B cell (primary cell): ENCODE data around the gene MYL6. TPM values are rescaled to one million over a fixed set of nuclear protein-coding genes. Genes with fewer than 3 reads are reported as not detected.

Experiments used
- ATAC-seq: fragments of 200-7000 bp; cut with Tn5 transposase; one replicate; pipeline ENCODE4 v1.10.0; 2021; ENCODE audit warnings: low read depth, mild to moderate bottlenecking, moderate number of reproducible peaks, moderate library complexity
- CTCF ChIA-PET: fragments of 350-600 bp; sonication (Branson Sonifier 250); formaldehyde crosslinking; loops from one replicate; lab custom pipeline; 2021; ENCODE audit warnings: antibody characterized with exemption, inconsistent platforms; lab: Charles Lee
- POLR2A ChIA-PET: fragments of 350-600 bp; sonication (Branson Sonifier 250); formaldehyde crosslinking; loops from one replicate; lab custom pipeline; 2021; ENCODE audit warnings: antibody characterized with exemption; lab: Charles Lee
- DNase-seq: peaks from one replicate; pipeline ENCODE4 v3.0.0; 2013
- H2AFZ ChIP-seq: 2 replicates; pipeline ENCODE4 v1.6.1; 2012; ENCODE audit warnings: mild to moderate bottlenecking, low read depth, low read length; ENCODE audit not compliant: insufficient read depth, poor library complexity, severe bottlenecking
- H3K27ac ChIP-seq, 2 donors: 1 replicate in 1 of 2; 2 replicates in 1 of 2; pipeline ENCODE4 v1.5.1; 2012 to 2013; ENCODE audit warnings: low read length in 2 of 2, mild to moderate bottlenecking in 2 of 2, moderate library complexity in 1 of 2
- H3K27me3 ChIP-seq, 4 experiments: fragments of 200-600 bp in 1 of 4; sonication (generic) in 1 of 4; replicated peaks in 1 of 4; 1 replicate in 2 of 4; 2 replicates in 2 of 4; pipeline versions ENCODE4 v1.6.1 to v1.7.0; 2013 to 2016; ENCODE audit warnings: low read length in 3 of 4, mild to moderate bottlenecking in 2 of 4, mixed read lengths in 1 of 4, moderate library complexity in 1 of 4; ENCODE audit not compliant: insufficient read depth in 4 of 4, control insufficient read depth in 3 of 4; ENCODE audit errors: control extremely low read depth in 1 of 4
- H3K36me3 ChIP-seq, 2 experiments: replicated peaks in 1 of 2; 1 replicate in 1 of 2; 2 replicates in 1 of 2; pipeline versions ENCODE4 v1.6.1 to v1.7.1; 2013; ENCODE audit warnings: low read length in 1 of 2; ENCODE audit not compliant: insufficient read depth in 2 of 2, control insufficient read depth in 1 of 2; ENCODE audit errors: control extremely low read depth in 1 of 2, extremely low read depth in 1 of 2
- H3K4me1 ChIP-seq, 2 donors: fragments of 200-600 bp in 1 of 2; sonication (generic) in 1 of 2; 1 replicate in 1 of 2; 2 replicates in 1 of 2; pipeline versions ENCODE4 v1.5.1 to v1.6.1; 2013 to 2017; ENCODE audit warnings: low read length in 2 of 2; ENCODE audit not compliant: control insufficient read depth in 2 of 2, insufficient read depth in 2 of 2
- H3K4me2 ChIP-seq: replicated peaks from 2 replicates; pipeline ENCODE3; 2012; ENCODE audit warnings: mild to moderate bottlenecking, low read depth, low read length; ENCODE audit not compliant: poor library complexity, severe bottlenecking
- H3K4me3 ChIP-seq, 5 experiments: fragments of 200-600 bp in 1 of 5; sonication (generic) in 1 of 5; 1 replicate in 3 of 5; 2 replicates in 2 of 5; pipeline versions ENCODE4 v1.5.1 to v1.7.0; 2011 to 2016; ENCODE audit warnings: low read length in 4 of 5, mild to moderate bottlenecking in 4 of 5, low read depth in 2 of 5, control low read depth in 1 of 5, moderate library complexity in 1 of 5; ENCODE audit not compliant: insufficient read depth in 1 of 5; ENCODE audit errors: control extremely low read depth in 1 of 5, extremely low read depth in 1 of 5
- H3K79me2 ChIP-seq: fragments of 200-600 bp; sonication (generic); one replicate; pipeline ENCODE4 v1.6.0; 2016; ENCODE audit warnings: low read length; ENCODE audit not compliant: control insufficient read depth, insufficient read depth
- H3K9ac ChIP-seq: fragments of 200-600 bp; sonication (generic); 2 replicates; pipeline ENCODE4 v1.6.1; 2017; ENCODE audit warnings: mild to moderate bottlenecking, low read length, moderate library complexity
- H3K9me3 ChIP-seq, 3 donors: one replicate each; pipeline versions ENCODE4 v1.6.1 to v1.7.1; 2013; ENCODE audit warnings: low read length in 2 of 3; ENCODE audit not compliant: control insufficient read depth in 2 of 3, insufficient read depth in 1 of 3; ENCODE audit errors: control extremely low read depth in 1 of 3
- H4K20me1 ChIP-seq: 2 replicates; pipeline ENCODE4 v1.6.0; 2012; ENCODE audit warnings: mild to moderate bottlenecking, low read length; ENCODE audit not compliant: insufficient read depth, control insufficient read depth, poor library complexity, severe bottlenecking
- H3K27ac Mint-ChIP-seq: one replicate; pipeline ENCODE4 v1.8.0; 2021; ENCODE audit warnings: mixed read lengths
- H3K27me3 Mint-ChIP-seq: one replicate; pipeline ENCODE4 v1.8.0; 2021; ENCODE audit warnings: mixed read lengths
- H3K4me1 Mint-ChIP-seq: one replicate; pipeline ENCODE4 v1.8.0; 2021; ENCODE audit warnings: mixed read lengths
- H3K4me3 Mint-ChIP-seq: one replicate; pipeline ENCODE4 v1.8.0; 2021; ENCODE audit warnings: mixed read lengths
- H3K9me3 Mint-ChIP-seq: one replicate; pipeline ENCODE4 v1.8.0; 2022; ENCODE audit warnings: mixed read lengths; ENCODE audit not compliant: insufficient read depth
- CTCF ChIP-seq: fragments of 200-600 bp; IDR thresholded peaks from one replicate; pipeline ENCODE4 v1.8.0; 2022; ENCODE audit warnings: antibody characterized with exemption, mild to moderate bottlenecking
- EZH2 ChIP-seq: IDR thresholded peaks from 2 replicates; pipeline ENCODE4 v1.6.1; 2012; ENCODE audit warnings: borderline replicate concordance, low read depth, mild to moderate bottlenecking, moderate library complexity, low read length; ENCODE audit not compliant: insufficient read depth, poor library complexity, severe bottlenecking
- WGBS: methylation state at CpG from one replicate; pipeline ENCODE4 v1.1.5; 2013; ENCODE audit warnings: missing lambda C conversion rate; ENCODE audit not compliant: insufficient coverage; 5-methylcytosine and 5-hydroxymethylcytosine counted together
- intact Hi-C: fragments of 100-400 bp; cut with micrococcal nuclease; formaldehyde crosslinking; loops from one replicate; pipeline ENCODE4 v1.10.0; 2022
- polyA plus RNA-seq: library from polyadenylated mRNA; depleted of rRNA; stranded (reverse); fragments of >200 nt; gene quantifications from 2 replicates; pipeline ENCODE4 v1.2.3, GENCODE V29; 2012
- total RNA-seq, 2 donors: library from RNA; stranded (reverse); fragments of 120-200 nt in 1 of 2; gene quantifications; 1 replicate in 1 of 2; 2 replicates in 1 of 2; pipeline versions ENCODE4 v1.2.3 to v1.2.4, GENCODE V29; 2013 to 2022

Gene MYL6
- total and polyA plus RNA-seq, 2 donors (not counting 1 experiment from before 2014, with no cell fraction given), result 675 to 711 TPM

GRCh38 chr12:56202366-56202765 is 44.2 kb downstream of the MYL6 start:
- Histone ChIP-seq H3K4me3 (no peak overlapping the region), H3K4me1 (peaks cover 2 to 3% of the 10 kb centered on the region in 2 donors), H3K9ac (no peak overlapping the region), H3K36me3 (peaks cover 3 to 29% of the 10 kb centered on the region in 2 experiments), H3K79me2 (no peaks in the 10 kb centered on the region), H4K20me1 (no peaks in the 10 kb centered on the region), H3K27me3 (no peaks in the 10 kb centered on the region), H2AFZ (no peak overlapping the region), H3K4me2 (no peak overlapping the region), H3K27ac (peak overlapping the region in 1 of 2 donors; percentile 56), H3K9me3 (no peaks in the 10 kb centered on the region)
- ChIA-PET POLR2A (interaction anchor here (0.5 to 0.8 kb wide), 2 partner anchors 20 to 508 kb away, joined by 4 read pairs; partner anchors contain the start of gene RNF41), CTCF (interaction anchor here (0.9 to 2.6 kb wide), 8 partner anchors 8 to 99 kb away, joined by 3 to 13 read pairs (median 6); partner anchors contain the start of genes ANKRD52, RNF41 and SMARCC2)
- ATAC-seq (no peak), DNase-seq (no peak)
- intact Hi-C loops, result no loop called here
- no CpG with 5 or more reads among the region's 1 CpG for WGBS
- H3K9me3 Mint-ChIP-seq, result no peaks in the 10 kb centered on the region
- TF ChIP-seq CTCF, result no peak
- TF ChIP-seq EZH2, result no peak
- H3K4me1 Mint-ChIP-seq, result peaks cover 25% of the 10 kb centered on the region
- H3K4me3 Mint-ChIP-seq, result no peak overlapping the region
- H3K27me3 Mint-ChIP-seq, result no peaks in the 10 kb centered on the region
- H3K27ac Mint-ChIP-seq, result peak overlapping the region; percentile 28

- Histone ChIP-seq H4K20me1 (no peaks in the 10 kb centered on the region), H3K4me2 (no peak overlapping the region), H3K4me3 (no peak overlapping the region), H3K27me3 (no peaks in the 10 kb centered on the region), H3K4me1 (peaks cover 6 to 8% of the 10 kb centered on the region in 2 donors), H3K9ac (no peak overlapping the region), H3K79me2 (no peaks in the 10 kb centered on the region), H3K27ac (peak overlapping the region in 1 of 2 donors; percentile 56), H3K36me3 (peaks cover 3 to 34% of the 10 kb centered on the region in 2 experiments), H2AFZ (no peak overlapping the region), H3K9me3 (no peaks in the 10 kb centered on the region)
- H3K4me3 Mint-ChIP-seq, result no peak overlapping the region
- no peak for DNase-seq
- no CpG with 5 or more reads among the region's 2 CpGs for WGBS
- ChIA-PET CTCF (interaction anchor here (0.6 to 7.6 kb wide), 5 partner anchors 9 to 373 kb away, joined by 3 to 126 read pairs (median 4); partner anchors contain the start of genes DNAJC14, NABP2, RNF41 and SMARCC2), POLR2A (interaction anchor here (0.6 to 0.7 kb wide), 3 partner anchors 17 to 906 kb away, joined by 4 to 5 read pairs (median 5); partner anchors contain the start of gene CS)
- no peaks in the 10 kb centered on the region for H3K27me3 Mint-ChIP-seq
- no peaks in the 10 kb centered on the region for H3K9me3 Mint-ChIP-seq
- TF ChIP-seq CTCF (no peak), EZH2 (no peak)
- H3K27ac Mint-ChIP-seq, result peak overlapping the region; percentile 46
- no peak for ATAC-seq
- intact Hi-C loops, result no loop called here
- peaks cover 30% of the 10 kb centered on the region for H3K4me1 Mint-ChIP-seq
Measured at GRCh38 chr12:56202838-56203237, 44.7 kb downstream of the MYL6 start.
